K562 (cell line): ENCODE data around the gene TSSK1B. TPM values are rescaled to one million over a fixed set of nuclear protein-coding genes. Genes with fewer than 3 reads are reported as not detected.

Experiments used
- ATAC-seq: fragments of 200-7000 bp; cut with Tn5 transposase; 3 replicates; pipeline ENCODE4 v1.9.1; 2020; ENCODE audit warnings: moderate library complexity
- BruUV-seq: library from RNA; stranded (reverse); fragments of 400-500 nt; replicated peaks from 2 replicates; lab custom pipeline; 2021; lab: Mats Ljungman, UMichigan
- CTCF ChIA-PET: fragments of 300-600 bp; formaldehyde crosslinking; extraction: SDS; loops from one replicate; lab custom pipeline; 2021; ENCODE audit warnings: low intra/inter-chr PET ratio; lab: Yijun Ruan, JAX
- POLR2A ChIA-PET: fragments of 300-600, 350-650 bp; sonication (Branson Sonifier 250); formaldehyde crosslinking; extraction: SDS; loops from one replicate; lab custom pipeline; 2021; ENCODE audit warnings: antibody characterized with exemption, inconsistent platforms; lab: Yijun Ruan, JAX
- DNase-seq, 4 experiments: peaks; one replicate each; pipeline versions ENCODE4 v3.0.0 to v3.0.0-alpha.2; 2011 to 2018; ENCODE audit warnings: low spot score in 3 of 4, mixed read lengths in 3 of 4; ENCODE audit errors: extremely low read depth in 1 of 4
- FAIRE-seq: peaks from 2 replicates; lab custom pipeline; 2011; peaks lifted over from hg19 to GRCh38; lab: Jason Lieb, UNC
- H2AFZ ChIP-seq: 2 replicates; pipeline ENCODE4 v1.6.0; 2011; ENCODE audit warnings: low read depth, low read length, control low read depth, inconsistent platforms
- H3K27ac ChIP-seq: fragments of 200-600 bp; 3 replicates; pipeline ENCODE4 v1.8.0; 2011; ENCODE audit warnings: low read depth, mild to moderate bottlenecking, control low read depth, inconsistent platforms, low read length, moderate library complexity, mixed read lengths; ENCODE audit errors: extremely low read depth
- H3K27me3 ChIP-seq, 2 experiments: fragments of 300-600 bp in 1 of 2; 2 replicates in 1 of 2; 3 replicates in 1 of 2; pipeline versions ENCODE4 v1.6.0 to v1.8.0; 2011; ENCODE audit warnings: inconsistent platforms in 2 of 2, low read length in 2 of 2, mild to moderate bottlenecking in 1 of 2, mixed read lengths in 1 of 2, moderate library complexity in 1 of 2; ENCODE audit not compliant: control insufficient read depth in 2 of 2, insufficient read depth in 2 of 2
- H3K36me3 ChIP-seq: fragments of 300-600 bp; 3 replicates; pipeline ENCODE4 v1.8.0; 2011; ENCODE audit warnings: mild to moderate bottlenecking, low read length, inconsistent platforms; ENCODE audit not compliant: control insufficient read depth, insufficient read depth
- H3K4me1 ChIP-seq, 2 experiments: fragments of 200-600 bp in 1 of 2; replicated peaks in 1 of 2; 2 replicates in 1 of 2; 3 replicates in 1 of 2; pipeline versions ENCODE4 v1.5.1 to v1.8.0; 2011; ENCODE audit warnings: inconsistent platforms in 2 of 2, low read length in 2 of 2, mild to moderate bottlenecking in 1 of 2, mixed read lengths in 1 of 2, moderate library complexity in 1 of 2; ENCODE audit not compliant: control insufficient read depth in 2 of 2, insufficient read depth in 2 of 2
- H3K4me2 ChIP-seq: 2 replicates; pipeline ENCODE4 v1.6.1; 2011; ENCODE audit warnings: low read length, control low read depth, inconsistent platforms, mixed read lengths; ENCODE audit not compliant: insufficient read depth
- H3K4me3 ChIP-seq: fragments of 200-600 bp; sonication (generic), shearing (Covaris generic); 2 replicates; pipeline ENCODE4 v1.5.1; 2016; ENCODE audit warnings: control low read depth, inconsistent platforms
- H3K79me2 ChIP-seq: fragments of 200-600 bp; 3 replicates; pipeline ENCODE4 v1.8.0; 2011; ENCODE audit warnings: low read length, inconsistent platforms; ENCODE audit not compliant: control insufficient read depth, insufficient read depth
- H3K9ac ChIP-seq, 2 experiments: 2 replicates each; pipeline versions ENCODE4 v1.6.0 to v1.6.1; 2011; ENCODE audit warnings: low read depth in 2 of 2, low read length in 2 of 2, control low read depth in 1 of 2, inconsistent platforms in 1 of 2, mild to moderate bottlenecking in 1 of 2, mixed read lengths in 1 of 2; ENCODE audit not compliant: insufficient read depth in 1 of 2
- H3K9me1 ChIP-seq: one replicate; pipeline ENCODE4 v1.6.0; 2011; ENCODE audit warnings: inconsistent platforms, mild to moderate bottlenecking, low read length, moderate library complexity; ENCODE audit not compliant: control insufficient read depth, insufficient read depth
- H3K9me3 ChIP-seq: replicated peaks from 2 replicates; pipeline ENCODE4 v1.5.1; 2011; ENCODE audit warnings: low read depth, low read length, inconsistent platforms; ENCODE audit not compliant: control insufficient read depth, insufficient read depth
- H4K20me1 ChIP-seq: replicated peaks from 2 replicates; pipeline ENCODE4 v1.6.1; 2011; ENCODE audit warnings: low read length, inconsistent platforms, mixed read lengths; ENCODE audit not compliant: control insufficient read depth, insufficient read depth
- ETV1 ChIP-seq: fragments of 450-650 bp; conservative IDR thresholded peaks from 2 replicates; pipeline ENCODE4 v1.6.1; 2016; ENCODE audit warnings: missing genetic modification characterization, control low read depth, low read depth, missing compliant biosample characterization
- HNRNPH1 ChIP-seq: fragments of 200-400 bp; formaldehyde crosslinking; optimal IDR thresholded peaks from 2 replicates; pipeline ENCODE3; 2017; ENCODE audit warnings: low read depth, mild to moderate bottlenecking, low read length, moderate library complexity
- RNF219 ChIP-seq: fragments of 250-450 bp; sonication (Bioruptor Pico); IDR thresholded peaks from 2 replicates; pipeline ENCODE4 v1.5.0; 2022; ENCODE audit warnings: mild to moderate bottlenecking
- TFAM ChIP-seq: fragments of 250-450 bp; sonication (Bioruptor Pico); conservative IDR thresholded peaks from 2 replicates; pipeline ENCODE4 v1.5.0; 2021; ENCODE audit warnings: mild to moderate bottlenecking, moderate library complexity
- ZNF140 ChIP-seq: fragments of 250-450 bp; sonication (Bioruptor Pico); IDR thresholded peaks from 2 replicates; pipeline ENCODE4 v1.8.0; 2021; ENCODE audit warnings: moderate library complexity, mild to moderate bottlenecking, inconsistent platforms
- ZNF444 ChIP-seq: fragments of 250-450 bp; sonication (Bioruptor Pico); IDR thresholded peaks from 2 replicates; pipeline ENCODE4 v1.4.0; 2020; ENCODE audit warnings: mild to moderate bottlenecking, moderate library complexity
- whole genome bisulfite sequencing: fragments of 100-300 bp; shearing (Covaris generic); methylation state at CpG from one replicate; pipeline ENCODE4 v1.1.6; 2016; ENCODE audit warnings: low coverage, mixed read lengths; ENCODE audit not compliant: insufficient coverage; ENCODE audit errors: missing lambda C conversion rate; 5-methylcytosine and 5-hydroxymethylcytosine counted together
- in situ Hi-C: fragments of 300-500 bp; cut with MboI; formaldehyde crosslinking; loops from 4 replicates; pipeline ENCODE4 v1.15.0; 2018; ENCODE audit warnings: inconsistent platforms, mixed read lengths
- intact Hi-C: fragments of 100-400 bp; cut with micrococcal nuclease; formaldehyde crosslinking; loops from 2 replicates; pipeline ENCODE4 v1.14.2; 2022
- polyA plus RNA-seq, 8 experiments: library from polyadenylated mRNA; depleted of rRNA in 4 of 8; stranded (reverse) in 5 of 8; unstranded in 3 of 8; fragments of >200 nt; fragmentation: Nextera tagmentation in 2 of 8; fragmentation: Illumina TruSeq in 1 of 8; extraction: Ambion mirVana in 2 of 8; extraction: Trizol in 1 of 8; gene quantifications; 2 replicates each; pipeline versions ENCODE4 v1.2.1 to v1.2.3, GENCODE V29; 2011 to 2014; ENCODE audit warnings: inconsistent platforms in 1 of 8, missing spikeins in 1 of 8
- total RNA-seq, 7 experiments: library from RNA; depleted of rRNA in 6 of 7; stranded (reverse); fragments of >200 nt in 6 of 7; fragmentation: Illumina TruSeq in 2 of 7; extraction: Trizol in 2 of 7; gene quantifications; 2 replicates each; pipeline versions ENCODE4 v1.2.1 to v1.2.3, GENCODE V29; 2011 to 2021; ENCODE audit warnings: low replicate concordance in 1 of 7
- TF ChIP-seq, protein P1 (sequence below): sonication (generic); formaldehyde crosslinking; IDR thresholded peaks from 2 replicates; pipeline ENCODE4 v1.8.0; 2022; ENCODE audit warnings: missing genetic modification reagents, mild to moderate bottlenecking, borderline replicate concordance
- TF ChIP-seq, protein P2 (sequence below): fragments of 450-650 bp; formaldehyde crosslinking; conservative IDR thresholded peaks from 2 replicates; pipeline ENCODE4 v1.4.0; 2022; ENCODE audit warnings: mild to moderate bottlenecking, missing genetic modification characterization
- TF ChIP-seq, protein P3 (sequence below): fragments of 150-350 bp; IDR thresholded peaks from 2 replicates; pipeline ENCODE4 v1.6.1; 2014; ENCODE audit warnings: low read depth, mild to moderate bottlenecking, low read length, borderline replicate concordance

TSSK1B gene
- total and polyA plus RNA-seq, 9 of the 15 experiments (the other 6 are each of a cell fraction or from before 2014, with no cell fraction given) = not detected

DNA sequence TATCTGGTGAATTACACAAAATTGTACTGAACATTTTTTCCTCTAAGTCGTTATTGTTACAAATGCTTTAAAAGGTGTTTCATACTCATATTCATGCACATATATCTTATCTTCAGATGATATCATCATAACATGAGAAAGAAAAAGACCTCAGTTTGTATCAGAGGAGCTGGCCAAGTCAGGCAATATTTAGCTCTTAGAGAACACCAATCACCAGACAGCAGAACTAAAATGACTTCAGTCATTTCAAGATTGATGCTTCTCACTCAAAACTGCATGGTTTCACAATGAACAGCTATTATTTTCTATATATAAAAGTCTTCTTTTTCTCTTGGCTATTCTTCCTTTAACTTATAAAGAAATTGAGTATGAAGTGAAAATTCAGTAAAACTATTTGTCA is 44.6 kb downstream of the TSSK1B start:
- POLR2A ChIA-PET = interaction anchor here (0.6 kb wide), 1 partner anchor 401 kb away, joined by 3 read pairs; no protein-coding TSS in a partner anchor
- TF ChIP-seq, protein P1, sequence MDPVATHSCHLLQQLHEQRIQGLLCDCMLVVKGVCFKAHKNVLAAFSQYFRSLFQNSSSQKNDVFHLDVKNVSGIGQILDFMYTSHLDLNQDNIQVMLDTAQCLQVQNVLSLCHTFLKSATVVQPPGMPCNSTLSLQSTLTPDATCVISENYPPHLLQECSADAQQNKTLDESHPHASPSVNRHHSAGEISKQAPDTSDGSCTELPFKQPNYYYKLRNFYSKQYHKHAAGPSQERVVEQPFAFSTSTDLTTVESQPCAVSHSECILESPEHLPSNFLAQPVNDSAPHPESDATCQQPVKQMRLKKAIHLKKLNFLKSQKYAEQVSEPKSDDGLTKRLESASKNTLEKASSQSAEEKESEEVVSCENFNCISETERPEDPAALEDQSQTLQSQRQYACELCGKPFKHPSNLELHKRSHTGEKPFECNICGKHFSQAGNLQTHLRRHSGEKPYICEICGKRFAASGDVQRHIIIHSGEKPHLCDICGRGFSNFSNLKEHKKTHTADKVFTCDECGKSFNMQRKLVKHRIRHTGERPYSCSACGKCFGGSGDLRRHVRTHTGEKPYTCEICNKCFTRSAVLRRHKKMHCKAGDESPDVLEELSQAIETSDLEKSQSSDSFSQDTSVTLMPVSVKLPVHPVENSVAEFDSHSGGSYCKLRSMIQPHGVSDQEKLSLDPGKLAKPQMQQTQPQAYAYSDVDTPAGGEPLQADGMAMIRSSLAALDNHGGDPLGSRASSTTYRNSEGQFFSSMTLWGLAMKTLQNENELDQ (CRISPR knock-in tag) = no peak
- TF ChIP-seq ZNF444 (CRISPR knock-in tag) (no peak), ZNF140 (CRISPR knock-in tag) (no peak), ETV1 (tag) (no peak), TFAM (CRISPR knock-in tag) (no peak), RNF219 (CRISPR knock-in tag) (no peak), HNRNPH1 (no peak)
- TF ChIP-seq, protein P2, sequence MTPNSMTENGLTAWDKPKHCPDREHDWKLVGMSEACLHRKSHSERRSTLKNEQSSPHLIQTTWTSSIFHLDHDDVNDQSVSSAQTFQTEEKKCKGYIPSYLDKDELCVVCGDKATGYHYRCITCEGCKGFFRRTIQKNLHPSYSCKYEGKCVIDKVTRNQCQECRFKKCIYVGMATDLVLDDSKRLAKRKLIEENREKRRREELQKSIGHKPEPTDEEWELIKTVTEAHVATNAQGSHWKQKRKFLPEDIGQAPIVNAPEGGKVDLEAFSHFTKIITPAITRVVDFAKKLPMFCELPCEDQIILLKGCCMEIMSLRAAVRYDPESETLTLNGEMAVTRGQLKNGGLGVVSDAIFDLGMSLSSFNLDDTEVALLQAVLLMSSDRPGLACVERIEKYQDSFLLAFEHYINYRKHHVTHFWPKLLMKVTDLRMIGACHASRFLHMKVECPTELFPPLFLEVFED = no peak
- TF ChIP-seq, protein P3, sequence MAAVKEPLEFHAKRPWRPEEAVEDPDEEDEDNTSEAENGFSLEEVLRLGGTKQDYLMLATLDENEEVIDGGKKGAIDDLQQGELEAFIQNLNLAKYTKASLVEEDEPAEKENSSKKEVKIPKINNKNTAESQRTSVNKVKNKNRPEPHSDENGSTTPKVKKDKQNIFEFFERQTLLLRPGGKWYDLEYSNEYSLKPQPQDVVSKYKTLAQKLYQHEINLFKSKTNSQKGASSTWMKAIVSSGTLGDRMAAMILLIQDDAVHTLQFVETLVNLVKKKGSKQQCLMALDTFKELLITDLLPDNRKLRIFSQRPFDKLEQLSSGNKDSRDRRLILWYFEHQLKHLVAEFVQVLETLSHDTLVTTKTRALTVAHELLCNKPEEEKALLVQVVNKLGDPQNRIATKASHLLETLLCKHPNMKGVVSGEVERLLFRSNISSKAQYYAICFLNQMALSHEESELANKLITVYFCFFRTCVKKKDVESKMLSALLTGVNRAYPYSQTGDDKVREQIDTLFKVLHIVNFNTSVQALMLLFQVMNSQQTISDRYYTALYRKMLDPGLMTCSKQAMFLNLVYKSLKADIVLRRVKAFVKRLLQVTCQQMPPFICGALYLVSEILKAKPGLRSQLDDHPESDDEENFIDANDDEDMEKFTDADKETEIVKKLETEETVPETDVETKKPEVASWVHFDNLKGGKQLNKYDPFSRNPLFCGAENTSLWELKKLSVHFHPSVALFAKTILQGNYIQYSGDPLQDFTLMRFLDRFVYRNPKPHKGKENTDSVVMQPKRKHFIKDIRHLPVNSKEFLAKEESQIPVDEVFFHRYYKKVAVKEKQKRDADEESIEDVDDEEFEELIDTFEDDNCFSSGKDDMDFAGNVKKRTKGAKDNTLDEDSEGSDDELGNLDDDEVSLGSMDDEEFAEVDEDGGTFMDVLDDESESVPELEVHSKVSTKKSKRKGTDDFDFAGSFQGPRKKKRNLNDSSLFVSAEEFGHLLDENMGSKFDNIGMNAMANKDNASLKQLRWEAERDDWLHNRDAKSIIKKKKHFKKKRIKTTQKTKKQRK = no peak

More for the DNA sequence above, 44.6 kb downstream of the TSSK1B start:
- Histone ChIP-seq H3K9ac (no peak overlapping the region), H3K27me3 (no peaks in the 10 kb centered on the region), H3K27ac (no peak overlapping the region), H3K4me1 (no peaks in the 10 kb centered on the region), H2AFZ (no peak overlapping the region), H3K36me3 (no peaks in the 10 kb centered on the region), H3K9me1 (no peaks in the 10 kb centered on the region), H3K4me3 (no peak overlapping the region), H3K4me2 (no peak overlapping the region), H3K9me3 (no peaks in the 10 kb centered on the region), H3K79me2 (no peaks in the 10 kb centered on the region), H4K20me1 (no peaks in the 10 kb centered on the region)
- in situ Hi-C loops (no loop called here), intact Hi-C loops (no loop called here)
- ATAC-seq = no peak
- DNase-seq = no peak
- CTCF ChIA-PET = no interaction called here
- FAIRE-seq = no peak
- 0% methylated on average over 1 of the region's 1 CpG for WGBS
- no TSS peak for BruUV-seq
